Tibial nerve (tissue), 3 donors: ENCODE results near the gene DMAP1.

Experiments used
- POLR2A ChIP-seq, 2 donors: fragments of 450-650 bp; IDR thresholded peaks; one replicate each; pipeline ENCODE4 v1.6.1; 2017; ENCODE audit warnings: antibody characterized with exemption in 2 of 2, mild to moderate bottlenecking in 2 of 2, moderate library complexity in 2 of 2
- TF ChIP-seq, protein P1 (sequence below), 5 experiments: fragments of 200-600 bp in 3 of 5; fragments of 450-650 bp in 2 of 5; sonication (generic) in 3 of 5; IDR thresholded peaks; one replicate each; pipeline ENCODE4 v1.5.1; 2016 to 2019; ENCODE audit warnings: antibody characterized with exemption in 5 of 5, mild to moderate bottlenecking in 3 of 5, moderate library complexity in 2 of 5

DNA sequence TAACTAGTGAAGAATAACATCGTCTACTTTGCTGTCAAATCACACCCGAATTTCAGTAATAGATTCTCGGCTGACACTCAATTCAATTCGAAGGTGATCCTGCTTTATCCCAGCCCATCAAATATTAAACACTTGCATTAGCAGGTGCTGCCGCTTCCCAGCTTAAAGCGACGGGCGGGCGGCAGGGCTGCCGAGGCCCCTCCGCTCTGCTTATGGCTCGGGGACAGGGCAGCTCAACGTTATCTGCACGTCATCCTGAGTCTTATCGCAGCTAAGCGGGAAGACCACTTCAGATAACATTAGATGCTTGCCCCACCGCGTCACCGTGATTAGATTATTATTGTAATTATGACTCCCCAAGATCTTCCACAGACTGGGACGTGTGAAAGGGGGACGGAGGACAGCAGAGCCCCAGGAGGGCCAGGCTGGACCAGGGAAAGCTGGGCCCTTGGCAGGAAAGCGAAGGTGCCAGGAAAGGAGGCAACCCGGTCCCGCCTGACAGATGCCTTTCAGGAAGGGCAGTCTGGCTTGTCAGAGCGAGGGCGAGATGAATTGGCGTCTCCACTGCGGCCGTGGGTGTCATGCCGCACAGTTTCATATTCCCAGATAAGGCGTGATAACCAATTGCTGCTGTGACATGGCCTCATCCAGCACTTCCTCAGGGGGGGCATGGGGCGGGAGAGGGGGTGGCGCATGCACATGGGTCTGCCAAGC is 37.0 kb downstream of the DMAP1 start:
- TF ChIP-seq POLR2A (IDR thresholded peaks at IDR 0.05), result no peak
- TF ChIP-seq, protein P1, sequence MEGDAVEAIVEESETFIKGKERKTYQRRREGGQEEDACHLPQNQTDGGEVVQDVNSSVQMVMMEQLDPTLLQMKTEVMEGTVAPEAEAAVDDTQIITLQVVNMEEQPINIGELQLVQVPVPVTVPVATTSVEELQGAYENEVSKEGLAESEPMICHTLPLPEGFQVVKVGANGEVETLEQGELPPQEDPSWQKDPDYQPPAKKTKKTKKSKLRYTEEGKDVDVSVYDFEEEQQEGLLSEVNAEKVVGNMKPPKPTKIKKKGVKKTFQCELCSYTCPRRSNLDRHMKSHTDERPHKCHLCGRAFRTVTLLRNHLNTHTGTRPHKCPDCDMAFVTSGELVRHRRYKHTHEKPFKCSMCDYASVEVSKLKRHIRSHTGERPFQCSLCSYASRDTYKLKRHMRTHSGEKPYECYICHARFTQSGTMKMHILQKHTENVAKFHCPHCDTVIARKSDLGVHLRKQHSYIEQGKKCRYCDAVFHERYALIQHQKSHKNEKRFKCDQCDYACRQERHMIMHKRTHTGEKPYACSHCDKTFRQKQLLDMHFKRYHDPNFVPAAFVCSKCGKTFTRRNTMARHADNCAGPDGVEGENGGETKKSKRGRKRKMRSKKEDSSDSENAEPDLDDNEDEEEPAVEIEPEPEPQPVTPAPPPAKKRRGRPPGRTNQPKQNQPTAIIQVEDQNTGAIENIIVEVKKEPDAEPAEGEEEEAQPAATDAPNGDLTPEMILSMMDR (IDR thresholded peaks at IDR 0.05), result no peak
